Right atrium auricular region (tissue), 2 donors: Measurements from ENCODE around the gene TMEM134. TPM values are rescaled to one million over a fixed set of nuclear protein-coding genes. Genes with fewer than 3 reads are reported as not detected.
A peak's percentile ranks its signal among the peaks of the same experiment; 100 is the strongest.

Experiments used
- DNase-seq: peaks from one replicate; pipeline ENCODE4 v3.0.0-alpha.2; 2019; ENCODE audit warnings: low spot score
- H3K27ac ChIP-seq, 2 donors: fragments of 200-600 bp; sonication (generic); 1 replicate in 1 of 2; 2 replicates in 1 of 2; pipeline ENCODE4 v1.5.1; 2016 to 2019
- H3K27me3 ChIP-seq, 2 donors: fragments of 200-600 bp; sonication (generic); one replicate each; pipeline versions ENCODE4 v1.5.1 to v1.6.0; 2017 to 2019
- H3K36me3 ChIP-seq: fragments of 200-600 bp; sonication (generic); one replicate; pipeline ENCODE4 v1.5.1; 2016
- H3K4me1 ChIP-seq, 2 donors: fragments of 200-600 bp; sonication (generic); one replicate each; pipeline versions ENCODE4 v1.5.1 to v1.6.0; 2017 to 2019
- H3K4me3 ChIP-seq, 2 donors: fragments of 200-600 bp; sonication (generic); 1 replicate in 1 of 2; 2 replicates in 1 of 2; pipeline ENCODE4 v1.5.1; 2017 to 2019; ENCODE audit warnings: mild to moderate bottlenecking in 1 of 2, moderate library complexity in 1 of 2
- H3K9me3 ChIP-seq, 2 donors: fragments of 200-600 bp; sonication (generic); one replicate each; pipeline ENCODE4 v1.5.1; 2019
- total RNA-seq, 2 donors: library from RNA; depleted of rRNA; stranded (reverse); fragments of >200 nt; gene quantifications; one replicate each; pipeline ENCODE4 v1.1.0, GENCODE V29; 2016
- TF ChIP-seq, protein P1 (sequence below), 2 donors: fragments of 200-600 bp; sonication (generic); IDR thresholded peaks; one replicate each; pipeline ENCODE4 v1.5.1; 2019; ENCODE audit warnings: antibody characterized with exemption in 2 of 2

TMEM134 gene
- total RNA-seq, 2 donors from 2014 or later: 74.4 to 140 TPM

DNA sequence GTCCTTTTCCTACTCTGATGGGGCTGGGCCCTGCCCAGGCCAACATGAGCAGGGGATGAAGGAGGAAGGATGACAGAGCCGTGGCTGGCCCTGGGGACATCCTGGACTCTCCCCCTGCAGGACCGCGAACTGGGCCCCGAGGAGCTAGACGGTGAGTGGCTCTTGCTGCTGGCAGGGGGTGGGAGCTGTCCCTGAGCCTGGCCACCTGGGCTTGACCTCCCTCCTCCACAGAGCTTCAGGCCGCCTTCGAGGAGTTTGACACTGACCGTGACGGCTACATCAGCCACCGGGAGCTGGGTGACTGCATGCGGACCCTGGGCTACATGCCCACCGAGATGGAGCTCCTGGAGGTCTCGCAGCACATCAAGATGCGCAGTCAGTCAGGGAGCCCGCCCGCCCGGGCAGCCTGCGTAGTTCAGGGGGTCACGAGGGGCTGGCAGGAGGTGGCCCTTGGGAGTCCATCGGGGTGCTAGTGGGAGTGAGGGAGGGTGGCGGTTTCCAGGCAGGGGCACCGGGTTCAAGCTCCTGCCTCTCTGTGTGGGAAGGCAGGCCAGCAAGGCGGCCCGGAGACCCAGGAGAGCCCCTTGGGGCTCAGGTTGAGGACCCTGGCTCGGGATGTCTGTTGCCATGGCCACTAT, 12.9 kb downstream of the TMEM134 start:
- no peaks in the 10 kb centered on the region for H3K27me3 ChIP-seq
- no peak for DNase-seq

DNA sequence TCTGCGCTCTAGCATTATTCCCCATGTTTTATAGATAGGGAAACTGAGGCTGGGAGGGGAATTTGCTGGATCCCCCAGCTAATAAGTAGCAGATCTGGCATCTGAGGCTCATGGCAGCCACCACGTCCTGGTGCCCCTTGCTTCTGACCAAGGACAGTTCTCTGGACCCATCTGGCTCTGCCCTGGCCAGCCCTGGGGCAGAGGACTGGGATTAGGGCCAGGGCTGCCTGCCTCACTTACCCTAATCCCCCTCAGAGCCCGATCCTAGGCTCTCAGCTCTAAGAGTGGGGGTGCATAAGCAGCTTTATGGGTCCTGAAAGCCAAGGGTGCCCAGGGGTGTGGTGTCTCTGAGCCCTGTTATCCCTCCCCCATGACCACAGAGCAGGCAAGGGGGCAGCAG, 14.0 kb downstream of the TMEM134 start, which contains the start of gene CABP4:
Gene CABP4, plus strand, starts transcription at position 301 of the 400 bp plus-strand sequence. Its CDS starts 70 bp downstream, at position 371.
- TF ChIP-seq, protein P1, sequence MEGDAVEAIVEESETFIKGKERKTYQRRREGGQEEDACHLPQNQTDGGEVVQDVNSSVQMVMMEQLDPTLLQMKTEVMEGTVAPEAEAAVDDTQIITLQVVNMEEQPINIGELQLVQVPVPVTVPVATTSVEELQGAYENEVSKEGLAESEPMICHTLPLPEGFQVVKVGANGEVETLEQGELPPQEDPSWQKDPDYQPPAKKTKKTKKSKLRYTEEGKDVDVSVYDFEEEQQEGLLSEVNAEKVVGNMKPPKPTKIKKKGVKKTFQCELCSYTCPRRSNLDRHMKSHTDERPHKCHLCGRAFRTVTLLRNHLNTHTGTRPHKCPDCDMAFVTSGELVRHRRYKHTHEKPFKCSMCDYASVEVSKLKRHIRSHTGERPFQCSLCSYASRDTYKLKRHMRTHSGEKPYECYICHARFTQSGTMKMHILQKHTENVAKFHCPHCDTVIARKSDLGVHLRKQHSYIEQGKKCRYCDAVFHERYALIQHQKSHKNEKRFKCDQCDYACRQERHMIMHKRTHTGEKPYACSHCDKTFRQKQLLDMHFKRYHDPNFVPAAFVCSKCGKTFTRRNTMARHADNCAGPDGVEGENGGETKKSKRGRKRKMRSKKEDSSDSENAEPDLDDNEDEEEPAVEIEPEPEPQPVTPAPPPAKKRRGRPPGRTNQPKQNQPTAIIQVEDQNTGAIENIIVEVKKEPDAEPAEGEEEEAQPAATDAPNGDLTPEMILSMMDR (IDR thresholded peaks at IDR 0.05): no peak
- Histone ChIP-seq H3K27me3 (no peaks in the 10 kb centered on the region), H3K4me1 (no peaks in the 10 kb centered on the region), H3K9me3 (no peaks in the 10 kb centered on the region), H3K36me3 (no peaks in the 10 kb centered on the region), H3K4me3 (no peak within 1 kb of the TSS), H3K27ac (no peak within 1 kb of the TSS)
- no peak for DNase-seq

More for the DNA sequence above, 12.9 kb downstream of the TMEM134 start:
- TF ChIP-seq, protein P1 (IDR thresholded peaks at IDR 0.05): no peak
- Histone ChIP-seq H3K9me3 (no peaks in the 10 kb centered on the region), H3K36me3 (no peaks in the 10 kb centered on the region), H3K27ac (no peak overlapping the region), H3K4me3 (no peak overlapping the region), H3K4me1 (no peaks in the 10 kb centered on the region)

DNA sequence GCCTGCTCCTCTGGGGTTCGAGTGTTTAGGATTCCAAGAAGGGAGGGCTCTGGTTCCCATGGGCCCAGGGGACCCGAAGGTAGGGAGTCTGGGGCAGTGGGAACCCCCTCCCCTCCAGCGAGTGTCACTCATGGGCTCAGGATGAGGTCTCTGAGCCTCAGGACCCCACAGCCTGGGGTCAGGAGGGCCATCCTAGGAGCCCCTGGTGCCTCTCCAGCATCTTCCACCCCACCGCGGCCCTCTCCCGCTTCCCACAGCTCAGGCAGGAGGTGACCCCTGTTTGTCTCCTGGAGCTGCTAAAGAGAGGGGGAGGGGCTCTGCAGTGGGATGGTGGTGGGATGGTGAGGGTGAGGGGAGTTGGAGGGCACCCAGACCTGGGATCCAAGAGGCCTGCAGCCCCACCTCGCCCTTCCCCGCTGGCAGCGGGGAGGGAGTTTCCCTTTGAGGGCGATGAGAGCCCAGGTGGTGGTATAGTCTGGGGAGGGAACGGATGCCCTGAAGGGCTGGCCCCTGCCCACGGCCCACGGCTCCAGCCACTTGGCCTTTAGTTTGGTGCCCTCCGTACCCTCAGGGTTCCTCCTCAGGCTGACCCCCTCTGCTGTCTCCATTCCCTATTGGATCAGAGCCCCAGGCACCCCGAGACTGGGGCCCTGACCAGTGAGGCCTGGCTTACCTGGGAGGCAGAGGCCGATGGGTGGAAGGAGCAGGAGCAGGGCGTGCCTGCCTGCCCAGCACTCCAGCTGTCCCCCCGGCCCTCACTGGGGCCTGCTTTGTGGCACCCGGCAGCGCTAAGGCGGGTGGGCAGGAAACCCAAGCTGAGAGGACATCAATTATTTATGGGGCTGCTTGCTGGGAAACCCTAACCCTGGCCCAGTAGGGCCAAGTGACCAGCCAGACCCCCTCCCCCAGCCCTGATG, 15.0 kb downstream of the TMEM134 start:
- no peak for DNase-seq
- no peaks in the 10 kb centered on the region for H3K36me3 ChIP-seq
- no peaks in the 10 kb centered on the region for H3K9me3 ChIP-seq
- TF ChIP-seq, protein P1 (IDR thresholded peaks at IDR 0.05): no peak
- H3K4me1 ChIP-seq: no peaks in the 10 kb centered on the region
- H3K27ac ChIP-seq: no peak overlapping the region
- H3K4me3 ChIP-seq: no peak overlapping the region
- no peaks in the 10 kb centered on the region for H3K27me3 ChIP-seq

DNA sequence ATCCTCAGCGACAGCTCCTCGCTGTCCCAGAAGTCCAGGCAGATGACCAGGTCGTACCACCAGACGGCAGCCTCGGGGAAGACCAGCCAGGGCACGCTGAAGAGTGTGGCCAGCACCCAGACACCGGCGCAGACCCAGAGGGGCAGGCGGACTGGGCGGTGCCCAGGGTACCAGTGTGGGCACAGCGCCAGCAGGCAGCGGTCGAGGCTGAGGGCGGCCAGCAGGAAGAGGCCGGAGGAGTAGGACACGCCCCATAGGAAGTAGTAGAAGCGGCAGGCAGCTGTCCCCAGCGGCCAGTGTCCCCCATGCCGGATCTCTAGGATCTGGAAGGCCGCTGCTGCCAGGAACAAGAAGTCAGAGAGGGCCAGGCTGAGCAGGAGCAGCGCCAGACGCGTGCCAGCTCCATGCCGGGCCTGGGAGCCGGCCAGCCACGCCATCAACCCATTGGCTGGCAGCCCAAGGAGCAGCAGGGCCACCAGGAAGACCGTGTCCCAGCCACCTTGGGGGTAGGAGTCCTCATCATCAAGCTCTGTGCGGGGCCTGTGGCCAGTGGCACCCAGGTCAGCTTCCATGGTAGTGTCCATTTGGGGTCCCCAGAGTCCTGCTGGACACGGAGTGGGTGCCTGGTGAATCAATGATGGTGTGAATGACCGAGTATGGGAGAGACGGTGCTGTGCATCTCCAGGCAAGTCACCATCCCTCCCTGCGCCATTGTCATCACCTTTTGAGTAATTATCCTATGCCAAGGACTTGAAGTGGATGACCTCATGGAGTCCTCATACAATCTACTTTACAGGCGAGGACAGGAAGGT, 16.7 kb downstream of the TMEM134 start, which contains the start of gene GPR152:
Gene GPR152, minus strand, starts transcription at position 589 of the 812 bp plus-strand sequence. Its CDS starts 5 bp downstream, at position 584.
- TF ChIP-seq, protein P1 (IDR thresholded peaks at IDR 0.05): peak in 1 of 2 donors; percentile 28
- H3K36me3 ChIP-seq: no peaks in the 10 kb centered on the region
- no peaks in the 10 kb centered on the region for H3K9me3 ChIP-seq
- peak within 1 kb of the TSS in 1 of 2 donors; percentile 18 for H3K27ac ChIP-seq
- no peak within 1 kb of the TSS for H3K4me3 ChIP-seq
- no peaks in the 10 kb centered on the region for H3K27me3 ChIP-seq
- no peak for DNase-seq
- H3K4me1 ChIP-seq: no peaks in the 10 kb centered on the region

DNA sequence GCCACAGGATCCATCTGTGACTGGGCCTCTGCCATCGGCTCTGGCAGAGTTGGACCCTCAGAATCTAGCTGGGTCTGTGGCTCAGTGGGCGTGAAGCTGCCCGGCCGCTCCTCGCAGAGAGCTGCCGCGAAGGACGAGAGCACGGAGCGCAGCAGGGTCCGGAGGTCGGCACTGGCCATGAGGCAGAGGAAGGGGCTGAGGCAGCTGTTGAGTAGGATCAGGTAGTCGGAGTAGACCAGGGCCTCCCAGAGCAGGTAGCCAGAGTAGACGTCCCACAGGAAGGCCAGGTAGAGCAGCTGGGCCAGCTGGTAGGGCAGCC, 17.4 kb downstream of the TMEM134 start:
- Histone ChIP-seq H3K36me3 (no peaks in the 10 kb centered on the region), H3K9me3 (no peaks in the 10 kb centered on the region), H3K4me1 (no peaks in the 10 kb centered on the region), H3K27ac (no peak overlapping the region), H3K27me3 (no peaks in the 10 kb centered on the region), H3K4me3 (no peak overlapping the region)
- DNase-seq: no peak
- TF ChIP-seq, protein P1 (IDR thresholded peaks at IDR 0.05): no peak
